ENCODE data around the gene SBK2. TPM values are rescaled to one million over a fixed set of nuclear protein-coding genes. Genes with fewer than 3 reads are reported as not detected.

The SBK2 gene
- polyA plus RNA-seq, 1 of the 3 experiments (the other 2 are of a cell fraction) = 0.20 TPM

DNA sequence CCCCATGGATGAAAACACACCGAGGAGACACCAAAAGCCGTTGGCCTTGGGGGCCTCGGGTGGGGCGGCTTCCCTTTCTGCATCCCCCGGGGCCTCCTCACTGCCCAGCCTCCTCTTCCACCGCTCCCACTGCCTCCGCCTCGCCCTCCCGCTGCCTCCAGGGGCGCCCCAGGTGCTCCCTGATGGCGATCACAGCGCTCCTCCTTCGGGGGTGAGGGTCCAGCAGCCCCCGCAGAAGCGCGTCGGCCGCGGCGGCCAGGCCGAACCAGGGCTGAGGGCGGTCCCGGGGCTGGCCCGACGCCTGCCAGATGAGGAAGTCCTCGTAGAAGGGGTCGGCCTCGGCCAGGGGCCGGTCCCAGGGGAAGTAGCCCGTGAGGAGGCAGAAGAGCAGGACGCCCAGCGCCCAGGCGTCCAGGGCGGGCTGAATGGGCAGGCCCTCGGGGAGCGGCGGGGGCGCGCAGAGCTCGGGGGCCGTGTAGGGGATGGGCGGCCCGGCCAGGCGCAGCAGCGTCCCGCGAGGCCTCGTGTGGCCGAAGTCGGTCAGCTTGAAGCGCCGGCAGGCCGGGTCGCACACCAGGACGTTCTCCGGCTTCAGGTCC is 7.2 kb downstream of the SBK2 start:
- 94% methylated on average over 28 of the region's 56 CpGs for WGBS (ENCODE audit: low lambda C conversion rate)
- ChIA-PET CTCF (interaction anchor here (1.0 kb wide), 1 partner anchor 18 kb away, joined by 3 read pairs; no protein-coding TSS in a partner anchor), POLR2A (no interaction called here)
- no peak for DNase-seq
- Histone ChIP-seq H3K79me2 (ENCODE audit: insufficient read depth) (no peaks in the 10 kb centered on the region), H2AFZ (ENCODE audit: low read depth) (no peak overlapping the region), H3F3A (replicated peaks; ENCODE audit: insufficient read depth) (no peaks in the 10 kb centered on the region), H3K4me2 (no peak overlapping the region), H3K4me1 (ENCODE audit: control insufficient read depth in 1 of 2, insufficient read depth in 2 of 2, low read depth in 1 of 2, low read length in 1 of 2) (peaks cover 0 to 31% of the 10 kb centered on the region in 2 experiments; a peak in 1 of 4 replicates), H3K9me2 (no peaks in the 10 kb centered on the region), H3K27me3 (ENCODE audit: insufficient read depth) (no peaks in the 10 kb centered on the region), H3K4me3 (ENCODE audit: low read depth in 2 of 2, low read length in 1 of 2) (no peak overlapping the region), H3K9ac (no peak overlapping the region), H4K20me1 (ENCODE audit: insufficient read depth) (no peaks in the 10 kb centered on the region), H3K9me3 (no peaks in the 10 kb centered on the region), H3K36me3 (replicated peaks in 1 of 2; ENCODE audit: control insufficient read depth in 1 of 2, insufficient read depth in 2 of 2, low read length in 1 of 2) (no peaks in the 10 kb centered on the region), H3K27ac (ENCODE audit: low read depth in 2 of 2, low read length in 1 of 2) (no peak overlapping the region)
- TF ChIP-seq FOSL2 (IDR thresholded peaks at IDR 0.05; ENCODE audit: borderline replicate concordance, low read depth) (no peak), RCOR1 (IDR thresholded peaks at IDR 0.05; ENCODE audit: low read length) (no peak)
- TF ChIP-seq, protein P1, sequence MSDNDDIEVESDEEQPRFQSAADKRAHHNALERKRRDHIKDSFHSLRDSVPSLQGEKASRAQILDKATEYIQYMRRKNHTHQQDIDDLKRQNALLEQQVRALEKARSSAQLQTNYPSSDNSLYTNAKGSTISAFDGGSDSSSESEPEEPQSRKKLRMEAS (IDR thresholded peaks at IDR 0.05; ENCODE audit: low read depth) = no peak

DNA sequence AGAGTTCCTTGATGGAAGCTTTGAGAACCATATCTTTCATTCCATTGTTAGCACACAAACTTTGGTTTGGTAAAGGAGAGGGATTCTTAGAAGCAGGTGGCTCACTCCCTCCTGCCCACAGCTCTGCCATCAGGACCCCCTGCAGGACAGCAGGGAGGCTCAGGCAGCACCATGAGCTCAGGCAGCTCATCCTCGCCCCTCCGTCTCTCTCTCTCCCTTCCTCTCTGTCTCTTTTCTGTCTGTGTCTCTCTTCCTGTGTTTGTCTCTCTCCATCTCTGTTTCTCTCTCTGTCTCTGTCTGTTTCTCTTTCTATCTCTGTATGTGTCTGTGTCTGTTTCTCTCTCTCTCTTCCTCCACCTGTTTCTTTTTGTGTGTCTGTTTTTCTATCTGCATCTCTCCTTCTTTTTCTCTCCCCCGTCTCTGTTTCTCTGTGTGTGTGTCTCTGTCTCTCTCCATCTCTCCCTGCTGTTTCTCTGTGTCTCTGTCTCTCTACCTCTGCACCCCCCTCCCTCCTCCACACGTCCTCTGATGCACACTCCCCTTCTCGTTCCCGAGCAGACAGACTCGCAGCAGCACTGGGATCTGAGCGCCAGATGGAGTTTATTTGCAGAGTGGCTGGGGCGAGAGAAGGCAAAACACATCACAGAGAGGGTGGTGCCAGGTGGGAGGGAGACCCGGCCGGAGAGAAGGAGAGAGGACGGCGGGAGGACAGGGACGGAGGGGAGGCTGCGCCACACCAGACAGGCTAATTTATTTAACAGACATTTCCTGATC is 8.7 kb downstream of the SBK2 start:
- TF ChIP-seq RAD21 (IDR thresholded peaks at IDR 0.05; ENCODE audit: low read length) (peak; percentile 29; the same call in 1 of the 2 replicates), FOXJ3 (CRISPR knock-in tag; IDR thresholded peaks at IDR 0.05) (peak; percentile 17; the same call in 1 of the 2 replicates), FOXM1 (IDR thresholded peaks at IDR 0.05; ENCODE audit: low read depth) (no peak), EP300 (IDR thresholded peaks at IDR 0.05; ENCODE audit: borderline replicate concordance in 1 of 2, low read depth in 1 of 2, low read length in 1 of 2) (0 out of 4 replicates have a peak, but pooled peaks of 1 of the 2 experiments have one; percentile 25), RCOR1 (IDR thresholded peaks at IDR 0.05; ENCODE audit: low read length) (peak; percentile 41; the same call in 1 of the 2 replicates), GABPA (IDR thresholded peaks at IDR 0.05; ENCODE audit: low read depth) (no peak), CHD2 (IDR thresholded peaks at IDR 0.05; ENCODE audit: low read length, partially characterized antibody) (peak; percentile 47), JUND (IDR thresholded peaks at IDR 0.05) (no peak)
- H3K4me3 ChIP-seq (ENCODE audit: low read depth in 2 of 2, low read length in 1 of 2) = no peak overlapping the region
- no peak overlapping the region; the same call in 1 of the 2 replicates for H2AFZ ChIP-seq (ENCODE audit: low read depth)
- H3K27ac ChIP-seq (ENCODE audit: low read depth in 2 of 2, low read length in 1 of 2) = peak overlapping the region in 1 of 2 experiments; percentile 76; a peak in 2 of 4 replicates
- no peaks in the 10 kb centered on the region for H3K9me3 ChIP-seq
- POLR2A ChIA-PET = no interaction called here
- H3K4me2 ChIP-seq = 0 out of 2 replicates have a peak overlapping the region, but pooled peaks have one; percentile 11
- H3K27me3 ChIP-seq (ENCODE audit: insufficient read depth) = no peaks in the 10 kb centered on the region
- H3K9me2 ChIP-seq = no peaks in the 10 kb centered on the region
- peaks cover 0 to 31% of the 10 kb centered on the region in 2 experiments; a peak in 1 of 4 replicates for H3K4me1 ChIP-seq (ENCODE audit: control insufficient read depth in 1 of 2, insufficient read depth in 2 of 2, low read depth in 1 of 2, low read length in 1 of 2)
- H3K36me3 ChIP-seq (replicated peaks in 1 of 2; ENCODE audit: control insufficient read depth in 1 of 2, insufficient read depth in 2 of 2, low read length in 1 of 2) = no peaks in the 10 kb centered on the region
- no peaks in the 10 kb centered on the region for H3F3A ChIP-seq (replicated peaks; ENCODE audit: insufficient read depth)
- H4K20me1 ChIP-seq (ENCODE audit: insufficient read depth) = no peaks in the 10 kb centered on the region
- no peaks in the 10 kb centered on the region for H3K79me2 ChIP-seq (ENCODE audit: insufficient read depth)
- H3K9ac ChIP-seq = no peak overlapping the region
- peak; percentile 90 for DNase-seq
- 21% methylated on average over 15 of the region's 15 CpGs for WGBS (ENCODE audit: low lambda C conversion rate)
- CTCF ChIA-PET = interaction anchor here (0.6 to 1.2 kb wide), 4 partner anchors 14 to 46 kb away, joined by 3 to 5 read pairs (median 3); no protein-coding TSS in a partner anchor
